RWPE2 (cell line): ENCODE data around the gene RGS14.

Experiments
- ATAC-seq: fragments of 200-7000 bp; cut with Tn5 transposase; 3 replicates; pipeline ENCODE4 v1.9.1; 2021; ENCODE audit warnings: low read depth
- DNase-seq: peaks from one replicate; pipeline ENCODE4 v3.0.0-alpha.2; 2020; ENCODE audit warnings: low spot score
- H3K27ac ChIP-seq: fragments of 450-650 bp; 2 replicates; pipeline ENCODE4 v1.5.1; 2017; ENCODE audit warnings: mild to moderate bottlenecking; ENCODE audit not compliant: poor library complexity, severe bottlenecking
- H3K27me3 ChIP-seq: fragments of 250-450 bp; sonication (Bioruptor Pico); 2 replicates; pipeline ENCODE4 v1.5.1; 2021; ENCODE audit warnings: mild to moderate bottlenecking, moderate library complexity; ENCODE audit not compliant: insufficient read depth, poor library complexity, severe bottlenecking
- H3K36me3 ChIP-seq: fragments of 250-450 bp; sonication (Bioruptor Pico); 2 replicates; pipeline ENCODE4 v1.5.1; 2020; ENCODE audit warnings: low read depth, mild to moderate bottlenecking, moderate library complexity
- H3K4me1 ChIP-seq: fragments of 250-450 bp; sonication (Bioruptor Pico); 2 replicates; pipeline ENCODE4 v1.5.1; 2021; ENCODE audit warnings: mild to moderate bottlenecking, moderate library complexity; ENCODE audit not compliant: insufficient read depth, poor library complexity, severe bottlenecking
- H3K4me3 ChIP-seq: fragments of 250-450 bp; sonication (Bioruptor Pico); 2 replicates; pipeline ENCODE4 v1.5.1; 2021; ENCODE audit warnings: mild to moderate bottlenecking, moderate library complexity; ENCODE audit not compliant: severe bottlenecking
- H3K9me3 ChIP-seq: fragments of 250-450 bp; sonication (Bioruptor Pico); 2 replicates; pipeline ENCODE4 v1.5.1; 2021; ENCODE audit warnings: mild to moderate bottlenecking, moderate library complexity; ENCODE audit not compliant: severe bottlenecking
- TF ChIP-seq, protein P1 (sequence below): fragments of 450-650 bp; IDR thresholded peaks from one replicate; pipeline ENCODE4 v1.5.1; 2017; ENCODE audit warnings: mild to moderate bottlenecking, moderate library complexity; ENCODE audit not compliant: poor library complexity, severe bottlenecking

The RGS14 gene

DNA sequence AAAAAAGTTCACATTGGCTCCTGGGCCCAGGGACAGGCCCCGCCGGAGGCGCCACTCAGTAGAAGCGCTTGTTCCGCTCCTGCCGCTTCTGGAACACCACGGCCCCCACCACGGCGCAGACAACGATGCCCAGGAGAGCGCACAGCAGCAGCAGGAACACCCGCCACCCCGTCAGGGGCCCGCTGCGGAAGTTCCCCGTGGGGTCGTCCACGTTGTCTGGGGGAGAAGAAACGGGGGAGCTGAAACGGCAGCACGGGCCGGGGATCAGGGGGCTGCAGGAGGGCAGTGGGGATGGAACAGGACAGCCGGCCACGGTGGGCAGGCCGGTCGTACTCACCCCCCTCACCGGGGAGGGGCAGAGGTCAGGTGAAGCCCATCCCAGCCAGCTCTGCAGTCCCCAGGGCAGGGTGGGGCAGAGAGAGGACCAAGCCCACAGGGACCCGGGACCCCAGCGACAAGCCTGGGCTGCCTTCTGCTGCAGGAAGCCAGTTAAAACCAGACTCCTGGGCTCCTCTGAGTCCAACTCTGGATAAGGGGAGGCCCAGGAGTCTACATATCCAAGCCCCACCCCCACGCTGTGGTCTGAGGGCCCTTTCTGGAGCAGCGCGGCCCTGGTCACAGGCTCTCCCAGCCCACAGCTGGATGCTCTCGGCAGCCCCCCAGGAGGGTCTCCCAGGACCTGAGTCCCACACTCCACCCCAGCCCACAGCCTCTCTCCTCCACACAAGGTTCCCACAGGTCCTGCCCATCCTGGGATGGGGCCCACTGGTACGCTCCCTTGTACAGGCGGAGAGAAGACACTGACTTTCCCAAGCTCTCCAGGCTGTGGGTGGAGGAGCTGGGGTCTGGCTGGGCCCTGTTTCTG is 25.5 kb upstream of the RGS14 start:
- H3K9me3 ChIP-seq: no peaks in the 10 kb centered on the region
- peaks cover 75% of the 10 kb centered on the region for H3K36me3 ChIP-seq
- H3K27me3 ChIP-seq: no peaks in the 10 kb centered on the region
- DNase-seq: no peak
- H3K4me3 ChIP-seq: no peak overlapping the region
- TF ChIP-seq, protein P1, sequence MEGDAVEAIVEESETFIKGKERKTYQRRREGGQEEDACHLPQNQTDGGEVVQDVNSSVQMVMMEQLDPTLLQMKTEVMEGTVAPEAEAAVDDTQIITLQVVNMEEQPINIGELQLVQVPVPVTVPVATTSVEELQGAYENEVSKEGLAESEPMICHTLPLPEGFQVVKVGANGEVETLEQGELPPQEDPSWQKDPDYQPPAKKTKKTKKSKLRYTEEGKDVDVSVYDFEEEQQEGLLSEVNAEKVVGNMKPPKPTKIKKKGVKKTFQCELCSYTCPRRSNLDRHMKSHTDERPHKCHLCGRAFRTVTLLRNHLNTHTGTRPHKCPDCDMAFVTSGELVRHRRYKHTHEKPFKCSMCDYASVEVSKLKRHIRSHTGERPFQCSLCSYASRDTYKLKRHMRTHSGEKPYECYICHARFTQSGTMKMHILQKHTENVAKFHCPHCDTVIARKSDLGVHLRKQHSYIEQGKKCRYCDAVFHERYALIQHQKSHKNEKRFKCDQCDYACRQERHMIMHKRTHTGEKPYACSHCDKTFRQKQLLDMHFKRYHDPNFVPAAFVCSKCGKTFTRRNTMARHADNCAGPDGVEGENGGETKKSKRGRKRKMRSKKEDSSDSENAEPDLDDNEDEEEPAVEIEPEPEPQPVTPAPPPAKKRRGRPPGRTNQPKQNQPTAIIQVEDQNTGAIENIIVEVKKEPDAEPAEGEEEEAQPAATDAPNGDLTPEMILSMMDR: no peak
- H3K27ac ChIP-seq: no peak overlapping the region
- peaks cover 7% of the 10 kb centered on the region for H3K4me1 ChIP-seq
- no peak for ATAC-seq

DNA sequence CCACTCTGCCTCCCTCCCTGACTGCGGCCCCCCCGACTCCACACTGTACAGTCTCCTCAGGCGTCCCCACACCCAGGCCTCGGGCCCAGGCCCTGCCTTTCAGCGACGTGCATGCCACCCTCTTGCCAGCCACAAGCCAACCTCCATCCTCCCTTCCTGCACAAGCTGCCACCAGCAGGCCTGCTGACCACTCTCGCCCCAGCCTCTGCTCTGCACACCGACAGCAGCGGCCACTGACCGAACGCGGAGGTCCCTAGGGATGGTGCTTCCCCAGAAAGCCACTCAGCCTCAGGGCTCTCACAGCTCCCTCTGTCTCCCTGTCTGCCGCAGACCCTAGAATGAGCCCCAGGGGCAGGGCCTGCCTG is 24.8 kb upstream of the RGS14 start:
- H3K4me3 ChIP-seq: no peak overlapping the region
- DNase-seq: no peak
- H3K36me3 ChIP-seq: peaks cover 77% of the 10 kb centered on the region
- no peaks in the 10 kb centered on the region for H3K9me3 ChIP-seq
- TF ChIP-seq, protein P1: no peak
- peaks cover 5% of the 10 kb centered on the region for H3K4me1 ChIP-seq
- no peaks in the 10 kb centered on the region for H3K27me3 ChIP-seq
- ATAC-seq: no peak
- H3K27ac ChIP-seq: no peak overlapping the region

DNA sequence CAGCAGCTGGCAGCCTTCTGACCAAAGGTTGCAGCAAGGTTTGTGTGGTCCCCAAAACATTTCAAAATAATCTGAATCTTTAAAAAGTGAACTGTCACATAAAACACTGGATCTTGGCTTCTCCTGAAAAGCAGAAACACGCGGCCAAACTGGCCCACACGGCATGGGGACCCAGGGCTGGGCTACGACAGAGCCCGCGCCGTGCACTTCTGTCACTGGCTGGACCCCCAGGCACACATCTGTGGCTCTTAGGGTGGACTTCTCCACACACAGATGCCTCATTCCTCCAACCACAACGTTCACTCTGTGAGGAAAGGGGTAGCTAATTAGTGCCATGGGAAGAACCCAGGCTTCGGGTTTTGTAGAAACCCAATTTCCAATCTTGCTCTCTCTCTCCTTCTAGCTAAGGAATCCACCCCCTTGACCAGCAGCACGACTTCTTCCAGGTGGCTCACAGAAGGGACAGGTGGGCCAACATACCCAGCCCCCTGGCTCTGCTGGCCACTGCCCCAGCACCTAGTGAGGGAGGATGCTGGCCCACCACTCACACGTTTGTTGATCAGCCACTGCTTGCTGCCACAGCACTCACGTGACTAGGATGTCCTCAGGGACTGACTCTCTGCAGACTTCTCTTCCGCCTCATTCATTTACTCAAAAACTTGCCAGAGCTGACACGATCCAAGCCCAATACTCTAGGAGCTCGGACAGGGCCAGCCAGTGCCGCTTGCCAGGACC is 24.1 kb upstream of the RGS14 start:
- no peak for DNase-seq
- TF ChIP-seq, protein P1: no peak
- Histone ChIP-seq H3K4me1 (no peaks in the 10 kb centered on the region), H3K27ac (no peak overlapping the region), H3K36me3 (peaks cover 84% of the 10 kb centered on the region), H3K27me3 (no peaks in the 10 kb centered on the region), H3K4me3 (no peak overlapping the region), H3K9me3 (no peaks in the 10 kb centered on the region)
- no peak for ATAC-seq

DNA sequence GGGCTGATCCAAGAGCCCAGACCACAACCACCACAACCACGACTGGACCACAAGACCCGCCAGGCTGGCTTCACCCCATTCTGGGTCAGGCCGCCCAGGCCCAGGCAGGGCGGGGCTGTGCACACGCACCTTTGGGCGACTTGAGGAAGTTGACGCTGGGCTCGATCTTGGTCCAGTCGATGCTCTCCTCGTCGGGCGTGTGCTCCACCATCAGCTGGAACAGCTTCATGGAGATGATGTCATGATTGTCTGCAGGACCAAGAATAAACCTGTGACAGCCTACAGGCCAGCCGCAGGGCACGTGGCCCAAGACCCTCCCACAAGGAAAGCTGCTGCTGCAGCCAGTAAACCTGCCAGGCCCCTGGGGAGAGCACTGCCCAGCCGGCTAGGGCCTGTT is 23.6 kb upstream of the RGS14 start:
- H3K4me1 ChIP-seq: no peaks in the 10 kb centered on the region
- H3K9me3 ChIP-seq: no peaks in the 10 kb centered on the region
- no peak for DNase-seq
- TF ChIP-seq, protein P1: no peak
- peaks cover 86% of the 10 kb centered on the region for H3K36me3 ChIP-seq
- ATAC-seq: no peak
- H3K27me3 ChIP-seq: no peaks in the 10 kb centered on the region
- no peak overlapping the region for H3K27ac ChIP-seq
- no peak overlapping the region for H3K4me3 ChIP-seq
